Left forelimb (tissue), 1 donor: ENCODE results near the gene SEPTIN3.

ENCODE experiments used
- DNase-seq: peaks from one replicate; pipeline ENCODE4 v3.0.0-alpha.2; 2018; ENCODE audit warnings: low spot score

Gene SEPTIN3

DNA sequence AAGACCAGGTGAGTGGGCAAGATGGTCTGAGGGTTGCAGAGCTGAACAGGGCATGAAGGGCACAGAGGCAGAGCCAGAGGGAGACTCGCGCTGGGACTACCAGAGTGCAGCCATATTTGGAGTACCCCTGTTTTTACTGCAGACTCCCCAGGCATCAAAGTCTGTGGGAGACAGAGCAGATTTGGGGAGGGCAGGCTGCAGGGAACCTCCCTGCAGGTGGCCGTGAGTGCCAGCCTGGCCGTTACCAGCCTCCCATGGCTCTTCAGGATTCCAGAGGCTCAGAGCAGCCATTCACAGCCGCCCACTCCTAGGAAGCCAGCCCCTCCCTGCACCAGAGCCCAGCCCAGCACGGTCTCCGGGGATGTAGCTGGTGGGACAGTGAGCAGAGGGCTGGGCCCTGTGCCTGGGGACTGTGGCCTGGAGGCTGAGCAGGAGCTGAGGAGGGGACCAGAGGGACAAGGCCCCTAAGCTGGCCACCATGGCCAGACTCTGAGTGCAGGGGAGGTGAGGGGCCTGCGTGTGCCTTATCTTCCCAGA is at the start of gene SEPTIN3:
Gene SEPTIN3 (plus strand): TSS at position 334 of the 537 bp plus-strand sequence. CDS start 2,050 bp downstream, outside the sequence.
- DNase-seq, result no peak

GRCh38 chr22:41920271-41920976 is 48.8 kb upstream of the SEPTIN3 start:
- DNase-seq, result no peak

- DNase-seq, result no peak
Measured at GRCh38 chr22:41922328-41922727, 46.9 kb upstream of the SEPTIN3 start.

DNA sequence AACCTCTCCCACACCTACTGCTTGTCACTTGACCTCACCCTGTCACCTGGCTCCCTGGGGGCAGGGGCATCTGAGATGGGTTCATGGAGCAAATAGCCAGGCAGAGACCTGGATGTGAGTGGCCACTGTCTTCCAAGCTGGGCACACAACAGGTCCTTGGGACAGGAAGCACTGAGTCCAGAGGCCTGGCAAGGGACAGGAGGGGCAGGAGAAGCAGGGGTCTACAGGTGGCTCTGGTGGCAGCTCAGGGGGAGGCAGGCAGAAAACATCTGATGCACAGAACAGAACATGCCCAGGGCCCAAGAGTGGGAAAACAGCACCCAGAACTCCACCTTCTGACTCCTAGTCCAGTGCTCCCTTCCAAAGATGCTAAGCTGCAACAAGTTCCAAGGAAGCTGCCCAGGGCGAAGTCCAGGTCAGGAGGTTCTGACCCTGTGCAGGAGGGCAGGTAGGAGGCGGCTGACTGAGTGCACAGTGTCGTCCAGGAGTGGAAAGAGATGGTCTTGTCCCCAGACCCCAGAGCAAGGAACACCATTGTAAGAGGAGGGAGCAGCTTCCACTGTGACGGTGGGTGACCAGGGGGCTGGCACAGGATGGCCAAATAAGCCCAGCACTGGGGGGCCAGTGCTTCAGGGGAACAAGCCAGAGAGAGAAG is 46.2 kb upstream of the SEPTIN3 start:
- DNase-seq, result no peak

GRCh38 chr22:41923595-41924276 is 45.5 kb upstream of the SEPTIN3 start:
- no peak for DNase-seq

- no peak for DNase-seq
Measured at GRCh38 chr22:41925783-41926460, 43.3 kb upstream of the SEPTIN3 start.

GRCh38 chr22:41927813-41928212 is 41.4 kb upstream of the SEPTIN3 start:
- DNase-seq, result no peak

DNA sequence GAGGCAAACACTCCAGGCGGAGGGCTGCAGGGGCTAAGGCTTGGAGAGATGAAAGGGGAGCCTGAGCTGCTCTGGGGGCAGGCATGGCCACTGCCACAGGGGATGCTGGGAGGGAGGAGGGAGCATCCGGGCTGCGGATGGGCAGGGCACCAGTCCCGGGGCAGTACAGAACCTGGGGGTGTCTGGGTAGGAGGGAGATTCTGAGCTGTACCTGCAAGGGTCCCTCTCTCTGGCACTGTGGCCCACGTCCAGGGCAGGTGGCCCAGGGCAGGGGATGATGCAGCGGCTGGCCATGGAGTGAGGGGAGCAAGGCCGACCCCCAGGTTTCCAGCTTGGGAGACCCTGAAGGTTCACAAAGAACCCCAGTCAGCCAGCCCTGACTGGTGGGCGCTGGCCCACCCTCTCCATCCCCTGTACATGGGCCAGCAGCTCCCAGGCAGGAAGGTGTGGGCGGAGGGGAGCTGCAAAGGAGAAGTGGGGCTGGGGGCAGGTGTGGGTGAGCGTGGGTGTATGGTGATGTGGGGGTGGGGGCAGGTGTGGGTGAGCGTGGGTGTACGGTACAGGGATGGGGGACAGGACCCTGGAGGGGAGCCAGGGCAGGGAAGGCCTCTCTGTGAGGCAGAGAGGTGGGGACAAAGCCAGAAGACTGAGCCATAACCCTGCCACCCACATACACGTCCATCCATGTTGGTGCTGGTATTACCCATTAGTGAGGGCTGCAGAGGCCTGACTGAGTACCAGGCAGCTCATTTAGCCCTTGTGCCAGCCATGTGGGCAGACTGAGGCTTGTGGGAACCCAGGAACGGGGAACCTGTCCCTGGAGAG is 40.4 kb upstream of the SEPTIN3 start:
- no peak for DNase-seq

GRCh38 chr22:41929418-41929810 is 39.8 kb upstream of the SEPTIN3 start:
- DNase-seq, result no peak

GRCh38 chr22:41931701-41932269 is 37.5 kb upstream of the SEPTIN3 start:
- DNase-seq, result no peak

GRCh38 chr22:41932353-41932752 is 36.9 kb upstream of the SEPTIN3 start:
- DNase-seq, result no peak

- no peak for DNase-seq
Measured at GRCh38 chr22:41933411-41934177, 35.6 kb upstream of the SEPTIN3 start.

GRCh38 chr22:41934284-41935014 is 34.8 kb upstream of the SEPTIN3 start:
- no peak for DNase-seq

GRCh38 chr22:41935015-41935351 is 34.3 kb upstream of the SEPTIN3 start:
- DNase-seq, result no peak

DNA sequence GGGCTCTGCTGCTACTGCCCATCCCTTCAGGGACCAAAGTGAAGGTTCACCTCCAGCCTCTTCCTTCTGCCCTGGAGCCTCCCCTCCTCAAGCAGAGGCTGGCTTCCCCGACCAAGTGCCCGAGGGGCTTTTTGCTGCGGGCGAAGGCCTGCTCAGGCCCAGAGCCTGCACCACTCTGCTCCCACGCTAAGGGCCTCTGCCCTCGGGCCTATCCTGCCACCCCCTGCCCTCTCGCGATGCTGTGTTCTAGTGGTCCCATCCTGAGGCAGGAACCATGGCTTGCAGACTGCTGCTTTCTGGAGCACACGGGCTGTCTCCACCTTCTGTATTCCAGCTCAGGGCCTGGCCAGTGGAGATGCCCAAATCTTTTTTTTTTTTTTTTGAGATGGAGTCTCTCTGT is 33.7 kb upstream of the SEPTIN3 start:
- DNase-seq, result no peak

GRCh38 chr22:41936894-41937169 is 32.4 kb upstream of the SEPTIN3 start:
- DNase-seq, result no peak

- no peak for DNase-seq
Measured at GRCh38 chr22:41939981-41940831, 29.0 kb upstream of the SEPTIN3 start.

- DNase-seq, result peak; percentile 89
Measured at GRCh38 chr22:41940832-41941765, 28.1 kb upstream of the SEPTIN3 start.
